Smooth muscle cell (in vitro differentiated cells): Measurements from ENCODE around the gene SPON1. TPM values are rescaled to one million over a fixed set of nuclear protein-coding genes. Genes with fewer than 3 reads are reported as not detected.

ENCODE experiments used
- DNase-seq: peaks from one replicate; lab custom pipeline; 2025; ENCODE audit not compliant: unreplicated experiment; lab: John Stamatoyannopoulos, UW
- H2AFZ ChIP-seq: fragments of 200-600 bp; sonication (generic); 2 replicates; pipeline ENCODE4 v1.6.0; 2016; ENCODE audit warnings: antibody characterized with exemption, low read depth, mild to moderate bottlenecking
- H3F3A ChIP-seq: fragments of 200-600 bp; sonication (generic); 2 replicates; pipeline ENCODE4 v1.6.0; 2017; ENCODE audit warnings: antibody characterized with exemption, low read depth
- H3K27ac ChIP-seq: fragments of 200-600 bp; sonication (generic); 2 replicates; pipeline ENCODE4 v1.5.1; 2016; ENCODE audit warnings: low read depth, mild to moderate bottlenecking
- H3K27me3 ChIP-seq: fragments of 200-600 bp; sonication (generic); 2 replicates; pipeline ENCODE4 v1.6.1; 2016; ENCODE audit warnings: low read depth, mild to moderate bottlenecking
- H3K36me3 ChIP-seq: fragments of 200-600 bp; sonication (generic); 2 replicates; pipeline ENCODE4 v1.5.1; 2016; ENCODE audit warnings: low read depth
- H3K4me1 ChIP-seq: fragments of 200-600 bp; sonication (generic); 2 replicates; pipeline ENCODE4 v1.5.1; 2016; ENCODE audit warnings: low read depth
- H3K4me2 ChIP-seq: fragments of 200-600 bp; sonication (generic); 2 replicates; pipeline ENCODE4 v1.6.0; 2016; ENCODE audit warnings: mild to moderate bottlenecking
- H3K4me3 ChIP-seq: fragments of 200-600 bp; sonication (generic); 2 replicates; pipeline ENCODE4 v1.5.1; 2016; ENCODE audit warnings: mild to moderate bottlenecking
- H3K79me2 ChIP-seq: fragments of 200-600 bp; sonication (generic); 2 replicates; pipeline ENCODE4 v1.6.0; 2016; ENCODE audit warnings: low read depth, mild to moderate bottlenecking
- H3K9ac ChIP-seq: fragments of 200-600 bp; sonication (generic); 2 replicates; pipeline ENCODE4 v1.6.0; 2016; ENCODE audit warnings: low read depth
- H3K9me3 ChIP-seq: fragments of 200-600 bp; sonication (generic); replicated peaks from 2 replicates; pipeline ENCODE4 v1.5.1; 2016; ENCODE audit warnings: low read depth
- H4K20me1 ChIP-seq: fragments of 200-600 bp; sonication (generic); 2 replicates; pipeline ENCODE4 v1.6.0; 2016; ENCODE audit warnings: low read depth
- WGBS: methylation state at CpG from one replicate; pipeline ENCODE4 v1.1.7; 2016; ENCODE audit warnings: low lambda C conversion rate; 5-methylcytosine and 5-hydroxymethylcytosine counted together
- polyA plus RNA-seq: library from polyadenylated mRNA; unstranded; fragments of >200 nt; fragmentation: Nextera tagmentation; extraction: Ambion mirVana; gene quantifications from 2 replicates; pipeline ENCODE4 v1.2.1, GENCODE V29; 2016
- total RNA-seq: library from RNA; depleted of rRNA; stranded (reverse); fragments of >200 nt; gene quantifications from 2 replicates; pipeline ENCODE4 v1.2.3, GENCODE V29; 2014
- TF ChIP-seq, protein P1 (sequence below): fragments of 200-600 bp; sonication (generic); IDR thresholded peaks from 2 replicates; pipeline ENCODE4 v1.5.1; 2017; ENCODE audit warnings: borderline replicate concordance, mild to moderate bottlenecking, antibody characterized with exemption; ENCODE audit not compliant: insufficient read depth, poor library complexity, severe bottlenecking

SPON1 gene
- total and polyA plus RNA-seq, 2 experiments from 2014 or later: 38.0 to 40.6 TPM

DNA sequence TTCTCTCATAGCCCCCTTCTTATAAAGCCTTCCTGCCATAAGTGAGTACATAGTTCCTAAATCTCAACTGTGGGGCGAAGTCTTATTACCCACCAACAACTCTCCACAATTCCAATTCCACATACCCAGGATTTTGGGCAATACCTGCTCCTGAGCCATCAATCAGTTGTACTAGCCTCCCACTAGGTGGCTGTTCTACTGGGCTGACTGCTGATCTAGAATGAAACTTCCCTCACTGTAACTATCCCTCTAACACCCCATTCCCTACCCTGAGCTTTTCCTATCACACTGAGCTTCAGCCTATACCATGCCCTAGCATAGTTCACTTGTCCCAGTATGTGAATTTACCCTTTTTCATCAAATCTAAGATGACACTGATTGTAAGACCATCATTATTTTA is 344.0 kb downstream of the SPON1 start:
- peaks cover 41% of the 10 kb centered on the region for H3K79me2 ChIP-seq
- peaks cover 15% of the 10 kb centered on the region for H3K4me1 ChIP-seq
- H4K20me1 ChIP-seq: peaks cover 88% of the 10 kb centered on the region
- H3K9me3 ChIP-seq: no peaks in the 10 kb centered on the region
- 100% methylated on average over 1 of the region's 1 CpG for WGBS
- no peak overlapping the region for H3K4me3 ChIP-seq
- no peaks in the 10 kb centered on the region for H3F3A ChIP-seq
- no peaks in the 10 kb centered on the region for H3K27me3 ChIP-seq
- no peaks in the 10 kb centered on the region for H3K36me3 ChIP-seq
- no peak overlapping the region for H3K27ac ChIP-seq
- DNase-seq: no peak
- TF ChIP-seq, protein P1, sequence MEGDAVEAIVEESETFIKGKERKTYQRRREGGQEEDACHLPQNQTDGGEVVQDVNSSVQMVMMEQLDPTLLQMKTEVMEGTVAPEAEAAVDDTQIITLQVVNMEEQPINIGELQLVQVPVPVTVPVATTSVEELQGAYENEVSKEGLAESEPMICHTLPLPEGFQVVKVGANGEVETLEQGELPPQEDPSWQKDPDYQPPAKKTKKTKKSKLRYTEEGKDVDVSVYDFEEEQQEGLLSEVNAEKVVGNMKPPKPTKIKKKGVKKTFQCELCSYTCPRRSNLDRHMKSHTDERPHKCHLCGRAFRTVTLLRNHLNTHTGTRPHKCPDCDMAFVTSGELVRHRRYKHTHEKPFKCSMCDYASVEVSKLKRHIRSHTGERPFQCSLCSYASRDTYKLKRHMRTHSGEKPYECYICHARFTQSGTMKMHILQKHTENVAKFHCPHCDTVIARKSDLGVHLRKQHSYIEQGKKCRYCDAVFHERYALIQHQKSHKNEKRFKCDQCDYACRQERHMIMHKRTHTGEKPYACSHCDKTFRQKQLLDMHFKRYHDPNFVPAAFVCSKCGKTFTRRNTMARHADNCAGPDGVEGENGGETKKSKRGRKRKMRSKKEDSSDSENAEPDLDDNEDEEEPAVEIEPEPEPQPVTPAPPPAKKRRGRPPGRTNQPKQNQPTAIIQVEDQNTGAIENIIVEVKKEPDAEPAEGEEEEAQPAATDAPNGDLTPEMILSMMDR: no peak
- no peak overlapping the region for H2AFZ ChIP-seq
- no peak overlapping the region for H3K4me2 ChIP-seq
- no peak overlapping the region for H3K9ac ChIP-seq

DNA sequence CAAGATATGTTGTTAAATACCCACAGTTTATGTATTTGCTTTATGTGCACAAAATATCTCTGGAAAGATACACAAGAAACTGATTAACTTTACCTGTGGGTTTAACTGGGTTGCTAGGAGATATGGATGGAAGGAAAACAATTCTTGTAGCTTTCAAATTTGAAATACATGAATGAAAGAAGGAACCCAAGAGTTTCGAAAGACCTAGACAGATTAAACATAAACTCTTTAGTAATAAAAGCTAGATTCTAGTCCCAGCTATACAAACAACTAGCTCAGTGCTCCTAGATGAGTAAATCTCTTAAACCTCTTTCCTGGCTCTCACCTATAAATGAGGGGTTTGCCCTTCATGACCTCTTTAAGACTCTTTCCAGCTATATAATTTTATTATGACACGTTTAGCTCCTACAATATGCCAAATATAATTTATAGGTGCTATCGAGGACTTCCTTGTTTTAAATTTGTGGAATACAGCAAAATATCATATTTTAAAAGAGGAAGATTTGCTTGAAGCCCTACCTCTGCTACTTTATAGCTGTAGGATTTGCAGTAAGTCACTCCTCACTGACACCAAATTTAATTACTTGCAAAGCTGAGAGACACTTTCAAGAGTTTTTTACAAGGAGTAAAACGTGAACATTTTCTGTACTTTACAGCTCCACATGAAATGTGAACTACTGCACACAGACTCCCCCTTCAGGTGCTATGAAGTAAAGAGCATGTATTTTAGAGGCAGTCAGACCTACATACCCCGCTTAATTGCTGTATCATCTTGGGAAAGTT is 345.8 kb downstream of the SPON1 start:
- no peak for DNase-seq
- TF ChIP-seq, protein P1: peak; percentile 48
- 42% methylated on average over 5 of the region's 5 CpGs for WGBS

DNA sequence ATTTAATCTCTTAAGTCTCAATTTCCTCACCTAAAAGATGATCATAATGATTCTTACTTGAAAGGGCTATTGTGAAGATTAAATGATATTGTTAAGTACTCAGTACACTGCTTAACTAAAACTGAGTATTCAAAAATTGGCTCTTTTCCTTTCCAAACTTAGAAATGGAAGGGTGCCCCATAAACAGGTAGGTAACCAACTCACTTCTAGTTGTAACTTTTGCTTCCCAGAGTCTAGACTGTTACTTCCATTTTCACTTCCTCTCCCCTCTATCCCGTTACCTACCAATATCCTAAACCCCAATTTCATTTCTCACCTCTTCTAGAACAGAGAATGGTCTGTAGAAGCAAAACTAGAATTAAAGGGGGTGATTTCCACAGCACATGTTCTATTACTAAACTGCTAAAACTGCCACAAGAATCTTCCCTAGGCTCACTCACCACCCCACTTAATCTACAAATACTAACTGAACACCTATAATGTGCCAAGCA is 346.4 kb downstream of the SPON1 start:
- H3K9me3 ChIP-seq: no peaks in the 10 kb centered on the region
- H2AFZ ChIP-seq: no peak overlapping the region
- H3K27ac ChIP-seq: no peak overlapping the region
- no peak overlapping the region for H3K4me2 ChIP-seq
- H3K4me1 ChIP-seq: peaks cover 27% of the 10 kb centered on the region
- DNase-seq: no peak
- H3K79me2 ChIP-seq: peaks cover 31% of the 10 kb centered on the region
- H4K20me1 ChIP-seq: peaks cover 97% of the 10 kb centered on the region
- H3K27me3 ChIP-seq: no peaks in the 10 kb centered on the region
- H3K9ac ChIP-seq: no peak overlapping the region
- no peak overlapping the region for H3K4me3 ChIP-seq
- WGBS: 89% methylated on average over 1 of the region's 1 CpG
- no peaks in the 10 kb centered on the region for H3K36me3 ChIP-seq
- TF ChIP-seq, protein P1: no peak
- H3F3A ChIP-seq: no peaks in the 10 kb centered on the region

More for the DNA sequence above, 345.8 kb downstream of the SPON1 start:
- Histone ChIP-seq H3K4me3 (peak overlapping the region; percentile 10), H3F3A (no peaks in the 10 kb centered on the region), H3K9ac (no peak overlapping the region), H3K9me3 (no peaks in the 10 kb centered on the region), H3K4me2 (peak overlapping the region; percentile 18), H3K79me2 (peaks cover 27% of the 10 kb centered on the region), H4K20me1 (peaks cover 97% of the 10 kb centered on the region), H3K27ac (no peak overlapping the region), H3K36me3 (no peaks in the 10 kb centered on the region), H3K4me1 (peaks cover 21% of the 10 kb centered on the region), H2AFZ (no peak overlapping the region), H3K27me3 (no peaks in the 10 kb centered on the region)
